ENCODE measurements around the gene ERC1. TPM values are rescaled to one million over a fixed set of nuclear protein-coding genes. Genes with fewer than 3 reads are reported as not detected.

The ERC1 gene
- total and polyA plus RNA-seq, 2 of the 4 experiments (the other 2 are of a cell fraction): 11.6 to 25.6 TPM

DNA sequence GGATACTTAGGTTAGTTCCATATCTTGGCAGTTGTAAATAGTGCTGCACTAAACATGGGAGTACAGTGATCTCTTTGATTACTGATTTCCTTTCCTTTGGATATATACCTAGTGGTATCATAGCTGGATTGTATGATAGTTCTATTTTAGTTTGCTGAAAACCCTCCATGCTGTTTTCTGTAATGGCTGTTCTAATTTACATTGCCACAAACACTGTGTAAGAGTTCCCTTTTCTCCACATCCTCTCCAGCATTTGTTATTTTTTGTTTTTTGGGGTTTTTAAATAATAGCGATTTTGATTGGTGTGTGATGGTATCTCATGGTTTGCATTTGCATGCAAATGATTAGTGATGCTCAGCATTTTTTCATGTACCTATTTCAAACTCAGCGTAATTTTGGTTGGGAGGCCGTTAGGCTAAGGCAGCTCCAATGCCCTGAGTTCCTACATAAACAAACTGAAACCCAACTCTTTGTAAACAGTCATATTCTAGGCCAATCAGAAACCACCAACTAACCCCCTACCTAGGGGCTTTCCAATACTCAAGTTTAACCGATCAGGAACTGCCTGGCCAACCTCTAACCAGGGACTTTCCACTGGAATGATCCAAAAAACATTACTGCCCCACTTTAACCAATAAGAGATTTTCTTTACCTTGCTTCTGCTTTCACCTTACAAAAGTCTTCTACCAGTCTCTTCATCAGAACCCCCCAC lies 431.7 kb downstream of the ERC1 start:
- TF ChIP-seq POLR2A (IDR thresholded peaks at IDR 0.05; ENCODE audit: low read depth, low read length): no peak
- 0 out of 2 replicates have a peak, but pooled peaks have one; percentile 10 for TF ChIP-seq MAFK (IDR thresholded peaks at IDR 0.05; ENCODE audit: low read depth, low read length)
- H2AFZ ChIP-seq (replicated peaks; ENCODE audit: low read length, poor library complexity): no peak overlapping the region
- in situ Hi-C loops (cut with MboI; ENCODE audit: low sequenced_read_pairs): no loop called here
- no peak overlapping the region for H3K9ac ChIP-seq (ENCODE audit: low read depth, low read length)
- intact Hi-C loops (cut with micrococcal nuclease): no loop called here
- H3K79me1 ChIP-seq (ENCODE audit: low read depth in 1 of 2, low read length in 2 of 2): no peaks in the 10 kb centered on the region; a peak in 1 of 4 replicates
- no peak for ATAC-seq (ENCODE audit: low read depth)
- ChIA-PET CTCF (interaction anchor here (0.8 kb wide), 1 partner anchor 305 kb away, joined by 4 read pairs; no protein-coding TSS in a partner anchor), POLR2A (ENCODE audit: unreplicated experiment) (interaction anchor here (0.5 kb wide), 1 partner anchor 21 kb away, joined by 13 read pairs; no protein-coding TSS in a partner anchor)
- DNase-seq: no peak
- no peak overlapping the region for H2BK120ac ChIP-seq (ENCODE audit: low read depth, low read length)
- H4K5ac ChIP-seq (ENCODE audit: low read depth, low read length): no peak overlapping the region
- H2BK5ac ChIP-seq (ENCODE audit: low read depth, low read length, poor library complexity, severe bottlenecking): no peak overlapping the region
- no peak overlapping the region for H3K27ac ChIP-seq (ENCODE audit: insufficient read depth, low read length)
- H2BK15ac ChIP-seq (ENCODE audit: low read depth, low read length): no peak overlapping the region
- no peak overlapping the region for H4K8ac ChIP-seq (ENCODE audit: low read depth in 2 of 2, low read length in 2 of 2)
- H3K36me3 ChIP-seq (ENCODE audit: control insufficient read depth, insufficient read depth, low read length): no peaks in the 10 kb centered on the region; the same call in 1 of the 2 replicates
- dilution Hi-C loops (cut with HindIII; ENCODE audit: low sequenced_read_pairs, unreplicated experiment): no loop called here
- H2AK9ac ChIP-seq (replicated peaks; ENCODE audit: low read depth, low read length, poor library complexity): no peak overlapping the region
- H2BK20ac ChIP-seq (ENCODE audit: low read depth, low read length): no peak overlapping the region
- BruUV-seq (replicated peaks): no TSS peak
- WGBS, 2 experiments (ENCODE audit: extremely low coverage in 2 of 2, insufficient read length in 1 of 2): 89 to 100% methylated on average over 1 to 3 of the region's 4 CpGs
- H3K4me1 ChIP-seq (ENCODE audit: control insufficient read depth, insufficient read depth, low read length): peaks cover 3% of the 10 kb centered on the region; the same call in 1 of the 2 replicates
- H3K56ac ChIP-seq (ENCODE audit: extremely low read depth, insufficient read depth, low read length): no peak overlapping the region
- H3K4ac ChIP-seq (ENCODE audit: low read depth, low read length): no peak overlapping the region
- no peak overlapping the region for H3K14ac ChIP-seq (replicated peaks; ENCODE audit: low read depth, low read length)
- H3K27me3 ChIP-seq (ENCODE audit: control insufficient read depth, insufficient read depth, low read length): no peaks in the 10 kb centered on the region
- no peaks in the 10 kb centered on the region for H4K20me1 ChIP-seq (ENCODE audit: insufficient read depth, low read length)
- 0 out of 2 replicates have a peak, but pooled peaks cover 3% of the 10 kb centered on the region for H3K9me1 ChIP-seq (ENCODE audit: insufficient read depth, low read length)
- H3K4me2 ChIP-seq (ENCODE audit: low read depth, low read length): no peak overlapping the region
- H2AK5ac ChIP-seq (ENCODE audit: low read depth, low read length): no peak overlapping the region
- no peak overlapping the region for H4K91ac ChIP-seq (ENCODE audit: insufficient read depth, low read depth, low read length)
- no peak overlapping the region for H3K23ac ChIP-seq (ENCODE audit: low read depth, low read length)
- H3K9me3 ChIP-seq (ENCODE audit: control insufficient read depth, insufficient read depth, low read length): peaks cover 6% of the 10 kb centered on the region
- H3K4me3 ChIP-seq (ENCODE audit: insufficient read depth, low read depth, low read length): no peak overlapping the region
- no peak overlapping the region for H3K18ac ChIP-seq (ENCODE audit: low read depth, low read length)
